NT2/D1 (cell line): Measurements from ENCODE around the gene LSM3.

ENCODE experiments used
- DNase-seq: peaks from one replicate; pipeline ENCODE4 v3.0.0-alpha.2; 2011; ENCODE audit warnings: low read depth, low spot score
- H3K27me3 ChIP-seq: 2 replicates; pipeline ENCODE4 v1.6.0; 2011; ENCODE audit warnings: mild to moderate bottlenecking; ENCODE audit not compliant: insufficient read length, insufficient read depth
- H3K36me3 ChIP-seq: 2 replicates; pipeline ENCODE4 v1.6.1; 2011; ENCODE audit warnings: mild to moderate bottlenecking, low read length, mixed read lengths; ENCODE audit not compliant: insufficient read depth, insufficient read length
- H3K4me1 ChIP-seq: 2 replicates; pipeline ENCODE4 v1.5.1; 2011; ENCODE audit not compliant: insufficient read depth, insufficient read length
- H3K4me3 ChIP-seq: 2 replicates; pipeline ENCODE4 v1.5.1; 2011; ENCODE audit warnings: low read depth; ENCODE audit not compliant: insufficient read length
- H3K9ac ChIP-seq: 2 replicates; pipeline ENCODE4 v1.6.0; 2011; ENCODE audit warnings: low read depth; ENCODE audit not compliant: insufficient read length
- H3K9me3 ChIP-seq: 2 replicates; pipeline ENCODE4 v1.5.1; 2011; ENCODE audit warnings: mild to moderate bottlenecking, low read length; ENCODE audit not compliant: insufficient read depth
- SUZ12 ChIP-seq: IDR thresholded peaks from 2 replicates; pipeline ENCODE4 v1.6.1; 2011; ENCODE audit not compliant: insufficient read length, insufficient read depth; ENCODE audit errors: extremely low read depth
- YY1 ChIP-seq: IDR thresholded peaks from 2 replicates; pipeline ENCODE4 v1.6.1; 2011; ENCODE audit not compliant: insufficient read length, insufficient read depth
- ZNF274 ChIP-seq: IDR thresholded peaks from 2 replicates; pipeline ENCODE4 v1.6.1; 2011; ENCODE audit warnings: mild to moderate bottlenecking, low read depth, low read length

Gene LSM3

DNA sequence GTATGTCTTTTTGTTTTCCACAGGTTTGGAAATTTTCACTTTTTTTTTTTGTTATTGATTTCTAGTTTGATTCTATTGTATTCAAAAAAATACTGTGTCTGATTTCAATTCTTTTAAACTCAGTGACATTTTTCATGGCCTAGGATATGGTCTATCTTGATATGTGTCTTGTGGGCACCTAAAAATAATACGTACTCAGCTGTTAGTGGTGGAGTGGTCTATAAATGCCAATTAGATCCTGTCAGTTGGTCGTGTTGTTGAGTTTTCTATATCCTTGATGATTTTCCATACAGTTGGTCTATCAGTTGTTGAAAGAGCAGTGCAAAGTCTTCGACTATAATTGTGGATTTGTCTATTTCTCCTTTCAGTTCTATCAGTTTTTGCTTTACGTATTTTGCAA lies 61.7 kb downstream of the LSM3 start:
- no peak for DNase-seq
- Histone ChIP-seq H3K27me3 (no peaks in the 10 kb centered on the region), H3K4me1 (peaks cover 5% of the 10 kb centered on the region), H3K9ac (no peak overlapping the region), H3K9me3 (no peaks in the 10 kb centered on the region), H3K36me3 (no peaks in the 10 kb centered on the region), H3K4me3 (no peak overlapping the region)
- TF ChIP-seq SUZ12 = no peak
- TF ChIP-seq ZNF274 = no peak
- TF ChIP-seq YY1 = no peak

DNA sequence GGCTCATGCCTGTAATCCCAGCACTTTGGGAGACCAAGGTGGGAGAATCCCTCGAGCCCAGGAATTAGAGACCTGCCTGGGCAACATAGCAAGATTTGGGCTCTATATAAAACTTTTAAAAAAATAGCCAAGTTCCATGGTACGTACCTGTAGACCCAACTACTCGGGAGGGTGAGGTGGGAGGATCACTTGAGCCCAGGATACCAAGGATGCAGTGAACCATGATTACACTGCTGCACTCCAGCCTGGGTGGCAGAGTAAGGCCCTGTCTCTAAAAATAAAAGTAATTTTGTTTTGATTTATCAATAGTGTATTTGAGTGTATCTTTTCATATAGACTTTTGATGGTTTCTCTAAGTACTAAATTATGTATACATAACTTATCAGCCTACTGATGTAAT lies 63.1 kb downstream of the LSM3 start:
- H3K27me3 ChIP-seq = no peaks in the 10 kb centered on the region
- H3K4me1 ChIP-seq = no peaks in the 10 kb centered on the region
- no peak for DNase-seq
- H3K9me3 ChIP-seq = no peaks in the 10 kb centered on the region
- H3K36me3 ChIP-seq = no peaks in the 10 kb centered on the region
- no peak overlapping the region for H3K9ac ChIP-seq
- no peak for TF ChIP-seq ZNF274
- no peak for TF ChIP-seq SUZ12
- no peak overlapping the region for H3K4me3 ChIP-seq

DNA sequence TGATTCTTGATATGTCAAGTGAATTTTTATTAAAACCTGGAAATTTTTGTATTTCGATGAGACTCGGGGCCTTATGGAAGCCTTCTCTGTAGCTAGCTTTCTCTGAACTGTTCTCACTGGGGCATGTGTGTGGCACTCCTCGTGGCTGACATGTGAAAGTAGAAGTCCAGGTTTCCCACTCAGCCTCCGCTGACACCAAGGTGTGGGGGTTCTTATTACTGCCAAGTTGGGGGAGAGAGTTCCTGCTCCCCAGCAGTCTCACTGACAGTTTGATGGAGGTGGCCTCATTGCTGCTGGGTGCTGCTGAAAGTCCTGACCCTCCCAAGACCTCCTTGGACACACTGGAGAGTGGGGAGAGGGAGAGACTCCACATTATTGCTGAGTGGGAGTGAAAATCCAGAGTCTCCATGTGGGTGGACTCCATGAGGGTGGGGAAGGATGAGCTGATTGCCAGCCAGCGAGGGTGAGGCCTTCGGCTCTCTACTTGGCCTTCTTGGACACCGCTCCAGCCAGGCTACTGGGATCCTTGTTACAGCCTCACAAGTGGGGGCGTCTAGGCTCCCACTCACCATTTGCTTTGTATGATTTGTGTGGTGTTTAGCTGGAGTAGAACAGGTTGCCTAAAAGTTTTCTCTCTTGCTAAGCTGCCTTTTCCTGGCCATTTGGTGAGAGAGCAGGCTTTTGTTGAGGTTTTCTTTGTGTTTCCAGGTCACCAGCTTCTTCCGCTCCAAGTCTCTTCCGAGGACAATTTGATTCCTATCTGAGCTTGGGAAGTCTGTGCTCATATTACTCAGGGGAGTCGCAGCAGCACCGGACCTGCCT lies 64.1 kb downstream of the LSM3 start:
- Histone ChIP-seq H3K9me3 (no peaks in the 10 kb centered on the region), H3K4me3 (no peak overlapping the region), H3K36me3 (no peaks in the 10 kb centered on the region), H3K27me3 (no peaks in the 10 kb centered on the region), H3K4me1 (no peaks in the 10 kb centered on the region), H3K9ac (no peak overlapping the region)
- TF ChIP-seq SUZ12 = no peak
- no peak for TF ChIP-seq YY1
- TF ChIP-seq ZNF274 = no peak
- no peak for DNase-seq

DNA sequence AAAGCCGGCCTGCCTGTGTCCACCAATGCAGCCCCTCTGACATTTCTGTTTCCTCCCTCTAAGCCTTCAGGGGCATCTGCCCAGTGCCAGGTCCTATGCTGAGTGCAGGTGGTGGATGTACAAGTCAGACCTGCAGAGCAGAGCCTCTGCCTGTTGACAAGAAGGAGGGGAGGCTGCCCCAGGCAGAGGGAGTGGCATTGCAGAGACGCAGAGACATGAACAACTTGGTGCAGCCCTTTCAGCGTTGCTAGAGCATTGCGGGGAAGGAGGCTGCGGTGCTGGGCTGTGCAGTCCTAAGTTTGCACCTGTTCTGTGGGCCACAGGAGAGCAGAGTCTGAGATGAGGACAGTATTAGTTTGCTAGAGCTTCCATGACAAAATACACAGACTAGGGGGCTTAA lies 65.2 kb downstream of the LSM3 start:
- no peaks in the 10 kb centered on the region for H3K4me1 ChIP-seq
- H3K9me3 ChIP-seq = no peaks in the 10 kb centered on the region
- H3K27me3 ChIP-seq = no peaks in the 10 kb centered on the region
- no peak for TF ChIP-seq ZNF274
- H3K36me3 ChIP-seq = no peaks in the 10 kb centered on the region
- DNase-seq = no peak
- H3K4me3 ChIP-seq = no peak overlapping the region
- no peak overlapping the region for H3K9ac ChIP-seq

DNA sequence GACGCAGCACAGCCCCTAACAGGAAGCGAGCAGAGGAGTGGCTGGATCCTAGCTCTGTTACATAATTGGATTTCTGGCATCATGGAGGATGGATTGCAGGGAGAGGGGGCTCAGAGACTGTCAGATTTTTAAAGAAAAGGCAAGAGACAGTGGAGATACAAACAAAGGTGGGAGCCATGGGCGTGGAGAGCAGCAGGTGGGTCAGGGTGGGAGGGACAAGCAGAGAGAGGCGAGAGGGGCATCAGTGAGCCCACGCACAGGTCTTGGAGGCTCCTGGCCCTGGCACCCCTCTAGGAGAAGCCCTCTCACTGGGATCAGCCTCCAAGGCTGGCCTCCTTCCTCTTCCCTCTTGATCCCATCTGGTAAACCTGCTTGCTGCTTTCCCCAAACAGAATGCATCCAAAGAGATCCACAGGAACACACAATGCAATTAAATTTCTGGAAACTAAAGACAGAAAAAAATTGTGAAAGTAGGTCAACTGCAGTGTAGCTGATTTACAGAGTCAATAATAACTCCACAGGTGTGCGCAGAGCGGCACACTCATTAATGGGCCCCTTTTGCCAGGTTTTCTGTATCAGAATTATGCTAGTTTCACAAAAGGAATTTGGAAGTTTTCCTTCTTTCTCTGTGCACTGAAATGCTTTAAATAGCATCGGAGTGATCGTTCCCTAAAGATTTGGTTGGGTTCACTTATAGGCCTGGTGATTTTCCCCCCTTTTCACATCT lies 66.1 kb downstream of the LSM3 start:
- TF ChIP-seq SUZ12 = no peak
- TF ChIP-seq ZNF274 = no peak
- no peak for TF ChIP-seq YY1

DNA sequence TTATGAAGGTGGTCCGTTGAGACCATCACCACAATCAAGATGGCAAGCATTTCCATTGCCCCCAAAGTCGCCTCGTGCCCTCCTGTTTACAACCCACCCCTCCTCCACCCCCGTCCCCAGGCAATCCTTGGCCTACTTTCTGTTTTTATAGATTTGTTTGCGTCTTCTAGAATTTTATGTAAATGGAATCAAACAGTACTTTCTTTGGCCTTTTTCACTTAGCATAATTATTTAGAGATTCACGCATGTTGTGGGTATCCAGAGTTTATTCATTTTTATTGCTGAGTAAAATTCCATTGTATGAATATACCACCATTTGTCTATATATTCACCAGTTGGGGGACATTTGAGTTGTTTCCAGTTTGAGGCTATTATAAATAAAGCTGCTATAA lies 66.6 kb downstream of the LSM3 start:
- H3K4me3 ChIP-seq = no peak overlapping the region
- no peaks in the 10 kb centered on the region for H3K9me3 ChIP-seq

More for the DNA sequence above, 66.1 kb downstream of the LSM3 start:
- Histone ChIP-seq H3K27me3 (no peaks in the 10 kb centered on the region), H3K36me3 (no peaks in the 10 kb centered on the region), H3K9ac (no peak overlapping the region), H3K4me3 (no peak overlapping the region), H3K9me3 (no peaks in the 10 kb centered on the region), H3K4me1 (no peaks in the 10 kb centered on the region)
- DNase-seq = no peak

DNA sequence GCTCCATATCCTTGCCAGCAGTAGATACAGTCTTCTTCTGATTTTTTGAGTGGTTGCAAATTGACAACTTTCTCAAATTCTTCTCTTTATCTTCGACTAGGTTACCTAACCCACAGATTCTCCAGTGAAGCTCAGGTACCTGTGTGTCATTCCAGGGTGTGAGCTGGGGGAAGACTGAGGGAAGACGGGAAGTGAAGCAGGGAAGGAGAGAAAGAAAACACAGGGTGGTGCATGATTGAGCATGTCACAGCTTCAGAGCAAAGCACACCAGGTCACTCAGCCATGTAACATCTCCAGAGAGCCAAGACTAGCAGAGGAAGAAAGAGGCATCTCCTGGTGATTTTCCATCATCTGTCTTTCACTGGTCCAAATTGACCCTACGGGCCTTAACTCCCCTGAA lies 67.2 kb downstream of the LSM3 start:
- Histone ChIP-seq H3K9ac (no peak overlapping the region), H3K27me3 (no peaks in the 10 kb centered on the region), H3K36me3 (no peaks in the 10 kb centered on the region), H3K4me1 (no peaks in the 10 kb centered on the region), H3K4me3 (no peak overlapping the region), H3K9me3 (no peaks in the 10 kb centered on the region)
- no peak for DNase-seq
- TF ChIP-seq SUZ12 = no peak
- TF ChIP-seq YY1 = no peak
- no peak for TF ChIP-seq ZNF274

More for the DNA sequence above, 66.6 kb downstream of the LSM3 start:
- Histone ChIP-seq H3K36me3 (no peaks in the 10 kb centered on the region), H3K9ac (no peak overlapping the region), H3K27me3 (no peaks in the 10 kb centered on the region), H3K4me1 (no peaks in the 10 kb centered on the region)
- TF ChIP-seq SUZ12 = no peak
- TF ChIP-seq ZNF274 = no peak
- TF ChIP-seq YY1 = no peak
- DNase-seq = no peak
